ENCODE measurements around the gene DRG2. TPM values are rescaled to one million over a fixed set of nuclear protein-coding genes. Genes with fewer than 3 reads are reported as not detected.
A peak's percentile ranks its signal among the peaks of the same experiment; 100 is the strongest.

The DRG2 gene
- total and polyA plus RNA-seq, 10 of the 15 experiments (the other 5 are each of a cell fraction or from before 2014, with no cell fraction given): 9.1 to 64.8 (median 45.7) TPM

- TF ChIP-seq CHD4 (IDR thresholded peaks at IDR 0.05): no peak
- TF ChIP-seq ESRRA (IDR thresholded peaks at IDR 0.05; ENCODE audit: low read length): no peak
These were observed 51.8 kb downstream of the DRG2 start (continued) for GRCh38 chr17:18139498-18139897.

- intact Hi-C loops (cut with micrococcal nuclease; ENCODE audit: unreplicated experiment): loop anchor here (2.0 kb wide), 2 partner anchors 47 to 77 kb away; no protein-coding TSS in a partner anchor
- FAIRE-seq: no peak
- Histone ChIP-seq H3K4me3 (no peak overlapping the region), H2AFZ (ENCODE audit: control insufficient read depth, low read depth, low read length) (no peak overlapping the region), H3K9ac (ENCODE audit: control insufficient read depth, insufficient read depth, low read length) (no peak overlapping the region), H3K36me3 (ENCODE audit: control insufficient read depth in 2 of 2, insufficient read depth in 2 of 2, low read length in 1 of 2) (no peaks in the 10 kb centered on the region), H3K27me3 (replicated peaks in 1 of 2; ENCODE audit: control insufficient read depth in 2 of 2, insufficient read depth in 2 of 2, low read length in 1 of 2) (no peaks in the 10 kb centered on the region), H4K20me1 (ENCODE audit: control insufficient read depth, insufficient read depth) (no peaks in the 10 kb centered on the region), H3K4me1 (ENCODE audit: control insufficient read depth, insufficient read depth, low read length) (no peaks in the 10 kb centered on the region), H3K79me2 (ENCODE audit: control insufficient read depth, insufficient read depth, low read length) (no peaks in the 10 kb centered on the region), H3K27ac (ENCODE audit: control insufficient read depth, insufficient read depth) (no peak overlapping the region), H3K9me3 (replicated peaks; ENCODE audit: control insufficient read depth, insufficient read depth, low read length) (no peaks in the 10 kb centered on the region), H3K4me2 (ENCODE audit: control insufficient read depth, insufficient read depth) (no peak overlapping the region)
- SMC1A ChIA-PET (ENCODE audit: uncharacterized antibody, unreplicated experiment): interaction anchor here (0.6 to 1.3 kb wide), 2 partner anchors 45 to 71 kb away, joined by 3 to 4 read pairs; no protein-coding TSS in a partner anchor
- CTCF ChIA-PET: interaction anchor here (0.6 to 4.8 kb wide), 6 partner anchors 14 to 77 kb away, joined by 3 to 43 read pairs (median 14); partner anchors contain the start of gene ALKBH5
- BruUV-seq (replicated peaks): no TSS peak
- 52% methylated on average over 3 of the region's 3 CpGs for WGBS (ENCODE audit: insufficient coverage, insufficient replicate concordance, low lambda C conversion rate, missing lambda C conversion rate)
- POLR2A ChIA-PET: no interaction called here
- peak; percentile 72 for ATAC-seq
- RAD21 ChIA-PET (ENCODE audit: unreplicated experiment): interaction anchor here (1.1 to 4.3 kb wide), 3 partner anchors 46 to 58 kb away, joined by 5 to 28 read pairs (median 6); no protein-coding TSS in a partner anchor
- TF ChIP-seq E4F1 (IDR thresholded peaks at IDR 0.05; ENCODE audit: borderline replicate concordance, partially characterized antibody) (no peak), CTCF (IDR thresholded peaks at IDR 0.05 in 2 of 3, conservative IDR thresholded peaks at IDR 0.05 in 1 of 3; ENCODE audit: control insufficient read depth in 2 of 3, extremely low read depth in 1 of 3, insufficient read depth in 1 of 3, low read depth in 3 of 3, low read length in 3 of 3) (peak; percentile 24 to 38 (median 32); a peak in 4 of 6 replicates)
- in situ Hi-C loops (cut with MboI): no loop called here
- no peak for DNase-seq (ENCODE audit: low read depth, low spot score)
These were observed 52.2 kb downstream of the DRG2 start for GRCh38 chr17:18139949-18140348.
